B cell (primary cell): ENCODE measurements around the gene FAM163A.

Experiments used
- CTCF ChIP-seq: fragments of 200-600 bp; IDR thresholded peaks from one replicate; pipeline ENCODE4 v1.8.0; 2022; ENCODE audit warnings: antibody characterized with exemption, mild to moderate bottlenecking
- EZH2 ChIP-seq: IDR thresholded peaks from 2 replicates; pipeline ENCODE4 v1.6.1; 2012; ENCODE audit warnings: borderline replicate concordance, low read depth, mild to moderate bottlenecking, moderate library complexity, low read length; ENCODE audit not compliant: insufficient read depth, poor library complexity, severe bottlenecking

GRCh38 chr1:179818260-179818659, 75.2 kb downstream of the FAM163A start:
- TF ChIP-seq CTCF (no peak), EZH2 (no peak)
